ENCODE data around the gene SOCS6. TPM values are rescaled to one million over a fixed set of nuclear protein-coding genes. Genes with fewer than 3 reads are reported as not detected.
"Not testable (repeated sequence)": the region's sequence is repeated elsewhere in the genome, so short reads cannot be mapped to it uniquely, and the experiment has no call there.

The SOCS6 gene
- total RNA-seq, 1 donor from 2014 or later = 3.8 TPM

DNA sequence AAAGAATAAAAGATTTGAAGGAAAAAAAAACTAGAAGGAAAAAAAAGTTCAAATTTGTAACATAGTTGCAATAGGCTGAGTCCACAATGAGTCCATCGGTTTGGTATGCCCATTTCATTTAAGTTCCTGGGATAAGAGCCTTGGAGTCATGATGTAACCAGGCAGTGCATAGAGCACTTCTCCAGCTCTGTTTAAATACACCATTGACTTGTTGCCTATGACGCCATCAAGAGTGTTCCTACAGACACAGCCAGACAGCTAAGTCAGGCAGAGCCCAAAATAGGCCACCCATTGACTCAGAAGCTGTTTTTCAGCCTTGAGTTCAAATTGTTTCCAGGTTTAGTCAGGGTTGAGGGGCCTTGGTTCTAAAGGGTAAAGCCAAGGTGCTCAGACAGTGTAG lies 44.9 kb downstream of the SOCS6 start:
- Mint-ChIP-seq H3K4me1 (ENCODE audit: low read depth) (peaks cover 2% of the 10 kb centered on the region), H3K4me3 (ENCODE audit: low read depth) (no peak overlapping the region), H3K27me3 (ENCODE audit: low read depth) (no peaks in the 10 kb centered on the region), H3K27ac (no peak overlapping the region), H3K9me3 (no peaks in the 10 kb centered on the region), H3K36me3 (ENCODE audit: low read depth) (no peaks in the 10 kb centered on the region)
- intact Hi-C loops (cut with micrococcal nuclease) = no loop called here
- DNase-seq (ENCODE audit: low spot score) = no peak

DNA sequence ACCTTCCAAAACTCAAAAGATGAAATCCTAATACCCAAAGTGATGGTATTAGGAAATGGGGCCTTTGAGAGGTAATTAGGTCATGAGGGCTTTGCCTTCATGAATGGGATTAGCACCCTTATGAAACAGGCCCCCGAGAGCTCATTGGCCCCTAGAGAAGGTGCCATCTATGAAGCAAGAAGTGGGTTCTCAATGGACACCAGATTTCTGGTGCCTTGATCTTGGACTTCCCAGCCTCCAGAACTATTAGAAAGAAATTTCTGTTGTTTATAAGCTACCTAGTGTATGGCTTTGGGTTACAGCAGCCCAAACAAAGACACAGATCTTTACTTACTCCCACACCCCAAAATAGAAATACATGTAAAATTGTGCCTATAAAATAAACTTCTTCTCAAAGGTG lies 45.4 kb downstream of the SOCS6 start:
- intact Hi-C loops (cut with micrococcal nuclease) = no loop called here
- DNase-seq (ENCODE audit: low spot score) = no peak
- Mint-ChIP-seq H3K9me3 (no peaks in the 10 kb centered on the region), H3K36me3 (ENCODE audit: low read depth) (no peaks in the 10 kb centered on the region), H3K27me3 (ENCODE audit: low read depth) (no peaks in the 10 kb centered on the region), H3K4me1 (ENCODE audit: low read depth) (peaks cover under 1% of the 10 kb centered on the region), H3K27ac (no peak overlapping the region), H3K4me3 (ENCODE audit: low read depth) (no peak overlapping the region)

DNA sequence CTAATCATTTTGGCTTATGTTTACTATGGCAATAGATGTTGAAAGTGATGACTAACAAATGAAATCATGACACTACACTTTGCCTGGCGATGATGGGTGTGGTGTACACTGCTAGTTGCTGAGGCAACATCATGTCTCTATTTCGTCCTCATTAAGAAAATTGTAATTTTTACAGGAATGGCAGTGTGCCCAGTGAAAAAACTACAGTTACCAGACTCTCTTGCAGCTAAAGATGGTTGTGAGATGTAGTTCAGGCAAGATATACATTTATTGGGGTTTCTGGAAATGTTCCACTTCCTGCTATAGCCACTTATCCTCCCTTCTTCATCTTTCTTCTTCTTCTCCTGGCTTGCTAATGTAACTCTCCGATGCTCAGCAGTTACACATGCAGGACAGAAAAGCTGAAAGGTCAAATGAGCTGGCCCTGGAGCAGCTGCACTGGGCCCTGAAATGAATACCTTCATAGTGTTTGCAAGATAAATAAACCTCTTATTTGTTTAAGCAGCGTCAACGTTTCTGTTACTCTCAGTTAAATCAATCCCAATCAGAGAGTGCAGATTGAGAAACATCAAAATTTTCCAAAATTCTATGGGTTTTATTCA lies 46.0 kb downstream of the SOCS6 start:
- H3K27me3 Mint-ChIP-seq (ENCODE audit: low read depth) = no peaks in the 10 kb centered on the region
- intact Hi-C loops (cut with micrococcal nuclease) = no loop called here
- DNase-seq (ENCODE audit: low spot score) = no peak
- no peak overlapping the region for H3K27ac Mint-ChIP-seq
- H3K4me3 Mint-ChIP-seq (ENCODE audit: low read depth) = no peak overlapping the region
- H3K4me1 Mint-ChIP-seq (ENCODE audit: low read depth) = no peaks in the 10 kb centered on the region
- H3K9me3 Mint-ChIP-seq = no peaks in the 10 kb centered on the region
- H3K36me3 Mint-ChIP-seq (ENCODE audit: low read depth) = no peaks in the 10 kb centered on the region

DNA sequence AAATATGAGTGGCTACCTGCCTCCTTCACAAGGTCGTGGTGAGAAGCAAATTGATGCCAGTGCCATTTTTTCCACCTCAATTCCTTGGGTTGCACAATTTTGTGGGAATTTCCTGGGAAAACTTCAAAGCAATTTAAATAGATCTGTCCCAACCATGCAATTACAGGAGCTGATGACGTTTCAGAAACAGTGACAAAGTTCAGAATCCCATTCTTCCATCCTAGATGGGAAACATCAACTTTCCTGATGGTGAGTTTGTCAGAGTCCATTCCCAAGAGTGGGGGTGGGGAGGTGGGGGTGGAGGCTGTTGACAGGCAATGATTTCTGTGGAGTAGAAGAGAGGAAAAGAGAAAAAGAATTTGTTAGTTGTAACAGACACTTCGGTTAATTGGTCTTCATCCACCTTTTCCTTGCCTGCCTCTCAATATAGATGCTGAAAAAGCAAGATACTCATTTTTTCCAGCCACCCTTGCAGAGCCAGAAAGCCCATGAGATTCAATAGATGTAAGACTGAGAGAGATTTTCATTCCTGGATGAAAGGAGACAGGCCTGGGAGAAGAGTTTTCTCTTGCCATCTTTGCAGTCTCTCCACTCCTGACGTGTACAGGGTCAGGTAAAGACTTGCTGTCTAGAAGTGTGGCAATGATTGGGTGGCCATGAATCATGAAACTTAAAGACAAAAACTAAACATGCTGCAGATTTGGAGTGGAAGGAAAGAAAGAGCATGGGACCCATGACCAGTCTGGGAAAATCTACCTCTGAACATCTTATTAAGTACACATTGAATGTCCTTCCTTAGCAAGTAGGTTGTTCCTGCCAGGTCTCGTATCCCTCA lies 47.3 kb downstream of the SOCS6 start:
- Mint-ChIP-seq H3K9me3 (no peaks in the 10 kb centered on the region), H3K27me3 (ENCODE audit: low read depth) (no peaks in the 10 kb centered on the region)
- DNase-seq (ENCODE audit: low spot score) = no peak

DNA sequence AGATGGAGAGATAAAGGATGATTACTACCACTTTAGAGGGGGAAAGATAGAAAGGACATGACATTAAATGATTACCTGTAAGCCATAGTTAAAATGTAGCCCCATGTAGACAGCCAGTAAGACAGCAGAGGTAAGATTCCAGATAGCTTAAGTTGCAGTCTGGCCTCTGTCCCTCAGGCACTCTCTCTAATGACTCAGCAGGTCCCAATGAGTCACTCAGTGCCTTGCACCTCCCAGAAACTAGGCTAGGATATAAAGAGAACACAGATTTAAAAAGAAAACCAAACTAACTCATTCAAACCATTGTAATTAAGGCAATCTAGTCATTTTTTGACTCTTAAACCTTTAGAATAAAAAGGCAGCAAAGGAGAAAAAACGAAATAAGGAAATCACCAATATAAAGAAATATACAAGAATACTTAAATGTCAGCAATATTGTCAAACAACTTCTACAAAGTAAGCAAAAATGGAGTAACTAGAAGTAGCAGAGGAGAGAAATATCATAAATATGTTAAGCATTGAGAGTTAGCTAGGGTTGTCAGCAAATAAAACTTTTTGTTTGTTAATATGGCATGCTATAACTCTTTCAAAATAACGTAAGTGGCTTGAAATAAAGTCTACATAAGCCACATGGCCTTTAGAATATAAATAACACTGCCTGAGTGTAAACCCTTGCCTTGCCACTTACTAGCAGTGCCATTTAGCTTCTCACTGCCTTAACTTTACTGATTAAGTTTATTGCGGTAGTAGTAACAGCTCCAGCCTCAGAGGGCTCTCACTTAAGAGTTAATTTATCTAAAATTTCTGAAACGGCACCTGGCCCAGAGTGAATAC lies 48.5 kb downstream of the SOCS6 start:
- no peaks in the 10 kb centered on the region for H3K27me3 Mint-ChIP-seq (ENCODE audit: low read depth)
- no peak for DNase-seq (ENCODE audit: low spot score)
- no peaks in the 10 kb centered on the region for H3K9me3 Mint-ChIP-seq
- intact Hi-C loops (cut with micrococcal nuclease) = no loop called here
- H3K4me1 Mint-ChIP-seq (ENCODE audit: low read depth) = no peaks in the 10 kb centered on the region
- no peaks in the 10 kb centered on the region for H3K36me3 Mint-ChIP-seq (ENCODE audit: low read depth)
- H3K4me3 Mint-ChIP-seq (ENCODE audit: low read depth) = no peak overlapping the region
- H3K27ac Mint-ChIP-seq = no peak overlapping the region

More for the DNA sequence above, 47.3 kb downstream of the SOCS6 start:
- H3K4me3 Mint-ChIP-seq (ENCODE audit: low read depth) = no peak overlapping the region
- no peaks in the 10 kb centered on the region for H3K4me1 Mint-ChIP-seq (ENCODE audit: low read depth)
- intact Hi-C loops (cut with micrococcal nuclease) = no loop called here
- no peaks in the 10 kb centered on the region for H3K36me3 Mint-ChIP-seq (ENCODE audit: low read depth)
- no peak overlapping the region for H3K27ac Mint-ChIP-seq

DNA sequence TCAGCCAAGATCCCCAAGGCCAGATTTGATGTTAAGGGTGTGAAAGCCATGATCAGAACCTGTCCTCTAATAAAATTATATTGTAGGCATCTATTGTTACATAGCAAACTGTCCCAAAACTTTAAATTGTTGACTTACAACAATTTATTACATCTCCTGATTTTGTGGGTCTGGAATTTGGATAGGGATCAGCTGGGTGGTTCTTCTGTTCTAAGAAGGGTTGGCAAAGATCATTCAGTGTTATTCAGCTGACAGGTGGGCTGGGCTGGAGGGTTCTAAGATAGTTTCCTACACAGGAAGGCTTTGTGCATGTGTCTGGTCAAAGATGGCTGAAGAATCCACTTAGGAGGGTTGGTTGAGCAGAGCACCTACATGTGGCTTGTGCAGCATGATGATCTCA lies 50.0 kb downstream of the SOCS6 start:
- intact Hi-C loops (cut with micrococcal nuclease) = no loop called here
- no peak overlapping the region for H3K4me3 Mint-ChIP-seq (ENCODE audit: low read depth)
- no peaks in the 10 kb centered on the region for H3K27me3 Mint-ChIP-seq (ENCODE audit: low read depth)
- H3K9me3 Mint-ChIP-seq = no peaks in the 10 kb centered on the region
- H3K36me3 Mint-ChIP-seq (ENCODE audit: low read depth) = no peaks in the 10 kb centered on the region
- no peak for DNase-seq (ENCODE audit: low spot score)
- no peaks in the 10 kb centered on the region for H3K4me1 Mint-ChIP-seq (ENCODE audit: low read depth)
- H3K27ac Mint-ChIP-seq = no peak overlapping the region

DNA sequence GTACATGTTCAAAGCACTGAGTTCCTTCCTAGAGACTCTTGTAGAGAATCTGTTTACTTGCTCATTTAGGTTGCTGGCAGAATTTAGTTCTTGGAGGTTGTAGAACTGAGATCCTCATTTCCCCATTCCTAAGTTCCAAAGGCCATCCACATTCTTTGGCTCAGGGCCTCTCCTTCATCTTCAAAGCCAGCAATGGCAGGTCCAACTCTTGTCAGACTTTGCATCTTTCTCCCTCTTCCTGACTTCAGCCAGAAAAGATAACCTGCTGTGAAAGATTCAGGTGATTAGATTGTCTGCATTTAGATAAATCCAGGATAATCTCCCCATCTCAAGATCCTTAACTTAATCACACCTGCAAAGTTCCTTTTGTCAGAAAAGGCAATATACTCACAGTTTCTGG lies 51.1 kb downstream of the SOCS6 start:
- Mint-ChIP-seq H3K4me3 (ENCODE audit: low read depth) (no peak overlapping the region), H3K36me3 (ENCODE audit: low read depth) (no peaks in the 10 kb centered on the region), H3K27ac (no peak overlapping the region), H3K9me3 (no peaks in the 10 kb centered on the region), H3K27me3 (ENCODE audit: low read depth) (no peaks in the 10 kb centered on the region), H3K4me1 (ENCODE audit: low read depth) (no peaks in the 10 kb centered on the region)
- DNase-seq (ENCODE audit: low spot score) = no peak
- intact Hi-C loops (cut with micrococcal nuclease) = no loop called here

DNA sequence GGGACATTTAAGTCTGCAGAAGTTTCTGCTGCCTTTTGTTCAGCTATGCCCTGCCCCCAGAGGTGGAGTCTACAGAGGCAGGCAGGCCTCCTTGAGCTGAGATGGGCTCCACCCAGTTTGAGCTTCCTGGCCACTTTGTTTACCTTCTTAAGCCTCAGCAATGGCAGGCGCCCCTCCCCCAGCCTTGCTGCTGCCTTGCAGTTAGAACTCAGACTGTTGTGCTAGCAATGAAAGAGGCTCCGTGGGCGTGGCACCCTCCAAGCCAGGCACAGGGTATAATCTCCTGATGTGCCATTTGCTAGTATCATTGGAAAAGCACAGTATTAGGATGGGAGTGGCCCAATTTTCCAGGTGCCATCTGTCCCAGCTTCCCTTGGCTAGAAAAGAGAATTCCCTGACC lies 59.6 kb downstream of the SOCS6 start:
- H3K36me3 Mint-ChIP-seq (ENCODE audit: low read depth); H3K4me1 Mint-ChIP-seq (ENCODE audit: low read depth); H3K27me3 Mint-ChIP-seq (ENCODE audit: low read depth); H3K9me3 Mint-ChIP-seq; intact Hi-C loops (cut with micrococcal nuclease); H3K4me3 Mint-ChIP-seq (ENCODE audit: low read depth); H3K27ac Mint-ChIP-seq: not testable (repeated sequence)
- DNase-seq (ENCODE audit: low spot score) = peak; percentile 10

DNA sequence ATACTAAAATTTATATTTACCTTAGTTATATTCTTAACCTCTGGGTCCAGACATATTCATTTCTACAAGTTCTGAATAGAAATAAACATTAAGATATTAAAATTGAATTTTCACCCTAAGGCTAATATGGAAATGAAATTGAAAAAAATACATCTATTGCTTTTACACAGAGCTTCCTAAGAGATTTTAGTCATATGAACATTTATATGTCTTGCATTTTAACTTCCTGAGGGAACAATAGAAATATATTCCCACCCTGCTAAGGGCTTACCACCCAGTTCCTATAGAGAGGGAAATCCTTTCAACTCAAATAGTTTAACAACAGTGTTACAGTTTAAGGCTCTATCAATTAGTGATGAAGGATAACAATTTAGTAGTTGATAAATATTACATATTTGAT lies 60.5 kb downstream of the SOCS6 start:
- no peak for DNase-seq (ENCODE audit: low spot score)
- no peaks in the 10 kb centered on the region for H3K27me3 Mint-ChIP-seq (ENCODE audit: low read depth)
- intact Hi-C loops (cut with micrococcal nuclease) = no loop called here
- H3K4me1 Mint-ChIP-seq (ENCODE audit: low read depth) = no peaks in the 10 kb centered on the region
- no peaks in the 10 kb centered on the region for H3K36me3 Mint-ChIP-seq (ENCODE audit: low read depth)
- H3K27ac Mint-ChIP-seq = no peak overlapping the region
- H3K9me3 Mint-ChIP-seq = peaks cover 3% of the 10 kb centered on the region
- no peak overlapping the region for H3K4me3 Mint-ChIP-seq (ENCODE audit: low read depth)

DNA sequence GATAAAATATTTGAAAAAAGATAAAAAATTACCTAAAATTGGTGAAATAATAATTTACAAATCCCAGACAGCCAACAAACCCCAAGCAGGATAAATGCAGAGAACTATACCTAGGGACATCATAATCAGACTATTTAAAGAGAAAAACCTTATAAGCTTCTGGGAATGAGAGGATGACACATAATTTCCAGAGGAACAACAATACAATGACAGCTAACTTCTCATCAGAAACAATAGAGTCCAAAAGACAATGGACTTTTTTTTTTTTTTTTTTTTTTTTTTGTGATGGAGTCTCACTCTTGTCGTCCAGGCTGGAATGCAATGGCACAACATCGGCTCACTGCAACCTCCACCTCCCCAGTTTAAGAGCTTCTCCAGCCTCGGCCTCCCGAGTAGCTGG lies 65.2 kb downstream of the SOCS6 start:
- Mint-ChIP-seq H3K9me3 (peaks cover 3% of the 10 kb centered on the region), H3K4me3 (ENCODE audit: low read depth) (no peak overlapping the region), H3K4me1 (ENCODE audit: low read depth) (no peaks in the 10 kb centered on the region), H3K36me3 (ENCODE audit: low read depth) (no peaks in the 10 kb centered on the region), H3K27ac (no peak overlapping the region), H3K27me3 (ENCODE audit: low read depth) (no peaks in the 10 kb centered on the region)
- intact Hi-C loops (cut with micrococcal nuclease) = no loop called here
- DNase-seq (ENCODE audit: low spot score) = no peak

DNA sequence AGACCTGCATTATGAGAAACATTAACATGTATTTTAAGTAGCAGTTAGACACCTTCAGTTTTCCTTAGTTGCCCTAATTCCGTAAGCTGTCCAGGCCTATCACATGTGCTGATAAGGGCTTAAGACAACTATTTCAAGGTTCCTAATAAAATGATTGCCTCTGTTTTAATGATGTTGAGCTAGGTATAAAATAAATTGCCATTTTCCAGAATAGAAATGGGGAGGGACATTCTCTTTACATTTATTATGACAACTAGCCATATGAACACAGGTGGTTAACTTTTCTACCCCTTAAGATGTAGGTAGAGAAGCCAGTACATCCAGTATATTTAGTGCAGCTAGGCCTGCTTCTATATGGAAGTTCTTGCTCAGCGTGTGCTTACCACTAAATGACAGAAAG lies 65.9 kb downstream of the SOCS6 start:
- Mint-ChIP-seq H3K4me3 (ENCODE audit: low read depth) (no peak overlapping the region), H3K36me3 (ENCODE audit: low read depth) (no peaks in the 10 kb centered on the region), H3K9me3 (peaks cover 3% of the 10 kb centered on the region), H3K4me1 (ENCODE audit: low read depth) (no peaks in the 10 kb centered on the region), H3K27me3 (ENCODE audit: low read depth) (no peaks in the 10 kb centered on the region), H3K27ac (no peak overlapping the region)
- no peak for DNase-seq (ENCODE audit: low spot score)
- intact Hi-C loops (cut with micrococcal nuclease) = no loop called here

DNA sequence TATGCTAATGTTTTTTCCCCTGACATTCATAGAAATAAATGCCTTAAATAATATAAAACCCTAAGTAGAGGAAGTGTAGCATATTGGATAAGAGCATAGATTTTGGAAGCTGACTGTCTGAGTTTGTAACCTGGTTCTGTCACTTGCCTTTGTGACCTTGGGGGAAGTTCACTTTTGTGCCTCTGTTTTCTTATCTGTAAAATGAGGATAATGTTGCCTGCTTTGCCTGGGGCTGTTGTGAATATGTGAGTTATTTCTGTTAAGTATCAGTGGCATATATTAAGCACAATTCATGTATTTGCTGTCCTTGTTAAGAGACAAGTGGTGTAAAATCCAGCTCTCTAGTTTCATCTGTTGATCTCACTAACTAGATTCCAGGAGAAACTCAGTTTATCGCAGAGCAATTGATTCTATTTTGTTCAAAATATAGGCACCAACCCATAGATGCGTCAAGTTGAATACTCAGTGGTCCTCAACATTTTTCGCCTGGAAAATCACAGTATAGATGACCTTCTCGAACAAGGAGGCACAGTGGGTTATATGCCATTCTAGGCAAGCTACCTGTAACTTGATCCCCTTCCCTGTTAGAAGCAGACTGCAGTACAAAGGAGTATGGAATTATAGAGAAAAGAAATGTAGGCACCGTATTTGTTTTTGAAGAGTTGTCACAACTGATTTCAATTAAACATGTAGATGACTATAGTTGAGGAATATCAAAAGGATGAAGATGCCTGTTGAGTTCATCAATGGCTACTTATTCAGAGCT lies 67.0 kb downstream of the SOCS6 start:
- intact Hi-C loops (cut with micrococcal nuclease) = no loop called here
- no peak for DNase-seq (ENCODE audit: low spot score)
- no peaks in the 10 kb centered on the region for H3K4me1 Mint-ChIP-seq (ENCODE audit: low read depth)
- H3K27ac Mint-ChIP-seq = no peak overlapping the region
- peaks cover 3% of the 10 kb centered on the region for H3K9me3 Mint-ChIP-seq
- no peaks in the 10 kb centered on the region for H3K27me3 Mint-ChIP-seq (ENCODE audit: low read depth)
- no peaks in the 10 kb centered on the region for H3K36me3 Mint-ChIP-seq (ENCODE audit: low read depth)
- H3K4me3 Mint-ChIP-seq (ENCODE audit: low read depth) = no peak overlapping the region

Measured in activated T-helper 2 cell treated with anti-CD3 and anti-CD28 coated beads, Interferon-gamma antibody, Interleukin-2, Interleukin-4, amounts not matched to agents 10 μg/mL and 5 μg/mL and 100 μg/mL, durations not matched to agents 14 hours and 24 hours and 36 hours (primary cell).